Right renal cortex interstitium (tissue), 3 donors: ENCODE data around the gene UFSP2. TPM values are rescaled to one million over a fixed set of nuclear protein-coding genes. Genes with fewer than 3 reads are reported as not detected.
A peak's percentile ranks its signal among the peaks of the same experiment; 100 is the strongest.

Source experiments
- DNase-seq, 3 donors: peaks; one replicate each; pipeline ENCODE4 v3.0.0-alpha.2; 2013; ENCODE audit warnings: low read depth in 3 of 3, low spot score in 2 of 3
- polyA plus RNA-seq, 3 donors: library from polyadenylated mRNA; unstranded; fragments of 120-200 nt; gene quantifications; one replicate each; pipeline ENCODE4 v1.2.1, GENCODE V29; 2013; ENCODE audit not compliant: insufficient read length in 3 of 3

Gene UFSP2
- polyA plus RNA-seq: 10 to 100 TPM; 80.9 to 87.0 (median 85.6) TPM

- DNase-seq: peak; percentile 84 to 98 (median 91)
Observed at GRCh38 chr4:185425647-185426352, at the start of gene UFSP2. TSS of gene UFSP2 (minus strand) at chr4:185425964. CDS start at chr4:185425868, 96 bp downstream.

GRCh38 chr4:185473247-185473646 lies 47.5 kb upstream of the UFSP2 start:
- no peak for DNase-seq

GRCh38 chr4:185472103-185472542 lies 46.4 kb upstream of the UFSP2 start:
- DNase-seq: no peak

GRCh38 chr4:185471235-185472102 lies 45.7 kb upstream of the UFSP2 start, which contains the start of gene CCDC110:
TSS of gene CCDC110 (minus strand) at chr4:185471733. CDS start at chr4:185471683, 50 bp downstream.
- DNase-seq: peak in 2 of 3 donors; percentile 70 to 77

- peak in 1 of 3 donors; percentile 36 for DNase-seq
Observed at GRCh38 chr4:185470501-185471195, 44.9 kb upstream of the UFSP2 start.

- DNase-seq: no peak
Observed at GRCh38 chr4:185469580-185470154, 43.9 kb upstream of the UFSP2 start.

- DNase-seq: no peak
Observed at GRCh38 chr4:185468999-185469398, 43.2 kb upstream of the UFSP2 start.

GRCh38 chr4:185467991-185468390 lies 42.2 kb upstream of the UFSP2 start:
- DNase-seq: no peak

- no peak for DNase-seq
Observed at GRCh38 chr4:185467101-185467500, 41.3 kb upstream of the UFSP2 start.

- no peak for DNase-seq
Observed at GRCh38 chr4:185465707-185466106, 39.9 kb upstream of the UFSP2 start.

- DNase-seq: no peak
Observed at GRCh38 chr4:185464887-185465286, 39.1 kb upstream of the UFSP2 start.

GRCh38 chr4:185464183-185464582 lies 38.4 kb upstream of the UFSP2 start:
- DNase-seq: no peak

- no peak for DNase-seq
Observed at GRCh38 chr4:185463541-185463940, 37.8 kb upstream of the UFSP2 start.

- DNase-seq: no peak
Observed at GRCh38 chr4:185461565-185461964, 35.8 kb upstream of the UFSP2 start.

GRCh38 chr4:185457136-185457535 lies 31.4 kb upstream of the UFSP2 start:
- DNase-seq: no peak

- DNase-seq: no peak
Observed at GRCh38 chr4:185456131-185456530, 30.4 kb upstream of the UFSP2 start.

GRCh38 chr4:185445209-185445608 lies 19.4 kb upstream of the UFSP2 start:
- DNase-seq: no peak

GRCh38 chr4:185441479-185441878 lies 15.7 kb upstream of the UFSP2 start:
- no peak for DNase-seq

GRCh38 chr4:185437809-185438208 lies 12.0 kb upstream of the UFSP2 start:
- DNase-seq: no peak

GRCh38 chr4:185435466-185435865 lies 9.7 kb upstream of the UFSP2 start:
- DNase-seq: no peak

- DNase-seq: no peak
Observed at GRCh38 chr4:185429660-185430059, 3.9 kb upstream of the UFSP2 start.
